Lung (tissue), 12 donors: ENCODE measurements around the gene GLI3. TPM values are rescaled to one million over a fixed set of nuclear protein-coding genes. Genes with fewer than 3 reads are reported as not detected.

Experiments used
- ATAC-seq: fragments of 200-7000 bp; cut with Tn5 transposase; one replicate; pipeline ENCODE4 v1.9.1; 2020; ENCODE audit warnings: moderate number of reproducible peaks; ENCODE audit not compliant: insufficient read depth, low FRiP score
- DNase-seq, 3 donors: peaks; one replicate each; pipeline ENCODE4 v3.0.0-alpha.2; 2013 to 2017
- H3K27ac ChIP-seq, 2 donors: one replicate each; pipeline ENCODE4 v1.5.1; 2013; ENCODE audit warnings: mild to moderate bottlenecking in 2 of 2, moderate library complexity in 2 of 2, control low read depth in 1 of 2, inconsistent platforms in 1 of 2, low read depth in 1 of 2, low read length in 1 of 2
- H3K27me3 ChIP-seq, 3 donors: one replicate each; pipeline ENCODE4 v1.5.1; 2013; ENCODE audit warnings: low read length in 2 of 3; ENCODE audit not compliant: control insufficient read depth in 3 of 3, insufficient read depth in 3 of 3
- H3K36me3 ChIP-seq, 4 donors: one replicate each; pipeline ENCODE4 v1.5.1; 2013; ENCODE audit warnings: low read length in 4 of 4, mild to moderate bottlenecking in 1 of 4, moderate library complexity in 1 of 4; ENCODE audit not compliant: control insufficient read depth in 4 of 4, insufficient read depth in 4 of 4
- H3K4me1 ChIP-seq, 5 donors: one replicate each; pipeline ENCODE4 v1.5.1; 2013; ENCODE audit warnings: low read length in 5 of 5, mild to moderate bottlenecking in 2 of 5, moderate library complexity in 1 of 5; ENCODE audit not compliant: control insufficient read depth in 5 of 5, insufficient read depth in 5 of 5
- H3K4me3 ChIP-seq: one replicate; pipeline ENCODE4 v1.5.1; 2013; ENCODE audit warnings: mild to moderate bottlenecking, control low read depth, moderate library complexity
- H3K9ac ChIP-seq, 2 donors: one replicate each; pipeline ENCODE4 v1.5.1; 2013; ENCODE audit warnings: low read length in 2 of 2, control low read depth in 1 of 2; ENCODE audit not compliant: insufficient read depth in 1 of 2
- H3K9me3 ChIP-seq, 4 donors: one replicate each; pipeline ENCODE4 v1.5.1; 2013; ENCODE audit warnings: low read length in 3 of 4, mild to moderate bottlenecking in 1 of 4, moderate library complexity in 1 of 4; ENCODE audit not compliant: control insufficient read depth in 4 of 4, insufficient read depth in 3 of 4
- CTCF ChIP-seq: IDR thresholded peaks from 2 replicates; pipeline ENCODE4 v1.5.1; 2012; ENCODE audit warnings: mild to moderate bottlenecking; ENCODE audit errors: control extremely low read depth, extremely low read depth
- WGBS, 2 donors: extraction: QIAGEN DNeasy Blood & Tissue Kit; methylation state at CpG; one replicate each; pipeline ENCODE4 v1.1.7; 2013; 5-methylcytosine and 5-hydroxymethylcytosine counted together
- polyA plus RNA-seq, 2 donors: library from polyadenylated mRNA; stranded (reverse); fragments of 200-250 nt; gene quantifications; one replicate each; pipeline ENCODE4 v1.2.1, GENCODE V29; 2013
- total RNA-seq, 2 donors: library from RNA; depleted of rRNA in 1 of 2; stranded (reverse); fragments of >200 nt in 1 of 2; gene quantifications; one replicate each; pipeline ENCODE4 v1.2.1, GENCODE V29; 2014 to 2021
- donor health status: control.
- donor health status: control.
- donor health status: Bipolar disorder and iron deficiency.
- donor health status: healthy.
- donor health status: DM: yes; HTN: yes; CAD: no.

Gene GLI3
- total and polyA plus RNA-seq, 4 donors, result 2.0 to 23.4 (median 10.3) TPM

GRCh38 chr7:41918597-41918996 is 318.4 kb downstream of the GLI3 start:
- 78 to 88% methylated on average over 5 of the region's 5 CpGs for WGBS, 2 donors
- Histone ChIP-seq H3K36me3 (no peaks in the 10 kb centered on the region), H3K4me1 (peaks cover 0 to 14% (median 6%) of the 10 kb centered on the region in 5 donors), H3K4me3 (no peak overlapping the region), H3K27me3 (no peaks in the 10 kb centered on the region), H3K9me3 (no peaks in the 10 kb centered on the region), H3K9ac (no peak overlapping the region), H3K27ac (no peak overlapping the region)
- ATAC-seq (no peak), DNase-seq (no peak)
- no peak for TF ChIP-seq CTCF

- no peaks in the 10 kb centered on the region for H3K27me3 ChIP-seq
- H3K9ac ChIP-seq, result no peak overlapping the region
- no peaks in the 10 kb centered on the region for H3K36me3 ChIP-seq
- H3K4me3 ChIP-seq, result no peak overlapping the region
- 56 to 72% methylated on average over 5 of the region's 5 CpGs for WGBS, 2 donors
- H3K27ac ChIP-seq, result peak overlapping the region in 1 of 2 donors; percentile 9
- DNase-seq (peak in 1 of 3 donors; percentile 38), ATAC-seq (peak; percentile 36)
- no peaks in the 10 kb centered on the region for H3K9me3 ChIP-seq
- TF ChIP-seq CTCF, result no peak
- H3K4me1 ChIP-seq, result peaks cover 0 to 6% (median 2%) of the 10 kb centered on the region in 5 donors
Observed at GRCh38 chr7:41916450-41916927, 320.5 kb downstream of the GLI3 start.

GRCh38 chr7:41915871-41916270 is 321.1 kb downstream of the GLI3 start:
- H3K36me3 ChIP-seq, result no peaks in the 10 kb centered on the region
- H3K9me3 ChIP-seq, result no peaks in the 10 kb centered on the region
- WGBS, 2 donors, result 18 to 50% methylated on average over 1 of the region's 1 CpG
- DNase-seq (no peak), ATAC-seq (no peak)
- no peaks in the 10 kb centered on the region for H3K4me1 ChIP-seq
- H3K27me3 ChIP-seq, result no peaks in the 10 kb centered on the region
- H3K9ac ChIP-seq, result no peak overlapping the region
- no peak overlapping the region for H3K27ac ChIP-seq
- no peak for TF ChIP-seq CTCF
- no peak overlapping the region for H3K4me3 ChIP-seq
